ENCODE data around the gene KANSL1L. TPM values are rescaled to one million over a fixed set of nuclear protein-coding genes. Genes with fewer than 3 reads are reported as not detected.

The KANSL1L gene
- total RNA-seq, 4 donors from 2014 or later = 20.6 to 36.0 (median 27.7) TPM

- 99 to 100% methylated on average over 3 of the region's 3 CpGs for WGBS, 2 donors
- TF ChIP-seq, protein P1, sequence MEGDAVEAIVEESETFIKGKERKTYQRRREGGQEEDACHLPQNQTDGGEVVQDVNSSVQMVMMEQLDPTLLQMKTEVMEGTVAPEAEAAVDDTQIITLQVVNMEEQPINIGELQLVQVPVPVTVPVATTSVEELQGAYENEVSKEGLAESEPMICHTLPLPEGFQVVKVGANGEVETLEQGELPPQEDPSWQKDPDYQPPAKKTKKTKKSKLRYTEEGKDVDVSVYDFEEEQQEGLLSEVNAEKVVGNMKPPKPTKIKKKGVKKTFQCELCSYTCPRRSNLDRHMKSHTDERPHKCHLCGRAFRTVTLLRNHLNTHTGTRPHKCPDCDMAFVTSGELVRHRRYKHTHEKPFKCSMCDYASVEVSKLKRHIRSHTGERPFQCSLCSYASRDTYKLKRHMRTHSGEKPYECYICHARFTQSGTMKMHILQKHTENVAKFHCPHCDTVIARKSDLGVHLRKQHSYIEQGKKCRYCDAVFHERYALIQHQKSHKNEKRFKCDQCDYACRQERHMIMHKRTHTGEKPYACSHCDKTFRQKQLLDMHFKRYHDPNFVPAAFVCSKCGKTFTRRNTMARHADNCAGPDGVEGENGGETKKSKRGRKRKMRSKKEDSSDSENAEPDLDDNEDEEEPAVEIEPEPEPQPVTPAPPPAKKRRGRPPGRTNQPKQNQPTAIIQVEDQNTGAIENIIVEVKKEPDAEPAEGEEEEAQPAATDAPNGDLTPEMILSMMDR (IDR thresholded peaks at IDR 0.05) = no peak
- no peak for TF ChIP-seq POLR2A (IDR thresholded peaks at IDR 0.05)
- DNase-seq (ENCODE audit: low spot score in 2 of 2) = no peak
- no peak overlapping the region for H3K4me3 ChIP-seq (ENCODE audit: low read depth, poor library complexity, severe bottlenecking)
- intact Hi-C loops (cut with DNase I; ENCODE audit: low total_unique reads) = no loop called here
These were observed 12.2 kb downstream of the KANSL1L start for GRCh38 chr2:210159059-210159458.

DNA sequence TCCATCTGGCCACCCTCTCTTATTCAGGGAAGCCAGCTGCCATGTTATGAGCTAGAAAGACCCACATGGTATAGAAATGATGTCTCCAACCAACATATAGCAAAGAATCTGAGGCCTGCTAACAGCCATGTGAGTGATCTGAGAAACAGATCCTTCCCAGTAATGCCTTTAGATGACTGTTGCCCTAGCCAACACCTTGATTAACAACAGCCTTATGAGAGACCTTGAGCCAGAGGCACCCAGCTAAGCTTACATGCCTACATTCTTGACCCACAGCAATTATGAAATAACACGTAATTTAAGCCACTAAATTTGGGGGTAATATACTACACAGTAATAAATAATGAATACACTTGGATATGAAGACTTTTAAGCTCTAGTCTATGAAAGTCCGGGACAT is 13.0 kb downstream of the KANSL1L start:
- TF ChIP-seq, protein P1 (IDR thresholded peaks at IDR 0.05) = no peak
- no peak for TF ChIP-seq POLR2A (IDR thresholded peaks at IDR 0.05)
- WGBS, 2 donors = 83 to 89% methylated on average over 2 of the region's 2 CpGs
- no peak for DNase-seq (ENCODE audit: low spot score in 2 of 2)
- intact Hi-C loops (cut with DNase I; ENCODE audit: low total_unique reads) = no loop called here
- H3K4me3 ChIP-seq (ENCODE audit: low read depth, poor library complexity, severe bottlenecking) = no peak overlapping the region

DNA sequence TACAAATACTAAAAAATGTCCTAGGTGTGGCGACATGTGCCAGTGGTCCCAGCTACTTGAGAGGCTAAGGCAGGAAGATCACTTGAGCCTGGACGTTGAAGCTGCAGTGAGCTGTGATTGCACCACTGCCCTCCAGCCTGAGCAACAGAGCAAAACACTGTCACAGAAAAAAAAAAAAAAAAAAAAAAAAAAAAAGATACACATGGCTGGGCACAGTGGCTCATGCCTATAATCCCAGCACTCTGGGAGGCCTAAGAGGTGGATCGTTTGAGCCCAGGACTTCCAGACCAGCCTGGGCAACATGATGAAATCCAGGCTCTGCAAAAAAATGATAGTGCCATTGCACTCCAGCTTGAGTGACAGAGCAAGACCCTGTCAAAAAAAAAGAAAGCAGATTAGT is 13.7 kb downstream of the KANSL1L start:
- 79 to 82% methylated on average over 3 of the region's 3 CpGs for WGBS, 2 donors
- intact Hi-C loops (cut with DNase I; ENCODE audit: low total_unique reads) = no loop called here
- no peak overlapping the region for H3K4me3 ChIP-seq (ENCODE audit: low read depth, poor library complexity, severe bottlenecking)
- TF ChIP-seq, protein P1 (IDR thresholded peaks at IDR 0.05) = no peak
- no peak for TF ChIP-seq POLR2A (IDR thresholded peaks at IDR 0.05)
- no peak for DNase-seq (ENCODE audit: low spot score in 2 of 2)

GRCh38 chr2:210147614-210148013 is 23.6 kb downstream of the KANSL1L start:
- DNase-seq (ENCODE audit: low spot score in 2 of 2) = no peak
- no peak for TF ChIP-seq POLR2A (IDR thresholded peaks at IDR 0.05)
- TF ChIP-seq, protein P1 (IDR thresholded peaks at IDR 0.05) = no peak
- intact Hi-C loops (cut with DNase I; ENCODE audit: low total_unique reads) = no loop called here
- H3K4me3 ChIP-seq (ENCODE audit: low read depth, poor library complexity, severe bottlenecking) = no peak overlapping the region

- no peak overlapping the region for H3K4me3 ChIP-seq (ENCODE audit: low read depth, poor library complexity, severe bottlenecking)
- intact Hi-C loops (cut with DNase I; ENCODE audit: low total_unique reads) = no loop called here
- DNase-seq (ENCODE audit: low spot score in 2 of 2) = no peak
- no peak for TF ChIP-seq POLR2A (IDR thresholded peaks at IDR 0.05)
- TF ChIP-seq, protein P1 (IDR thresholded peaks at IDR 0.05) = no peak
These were observed 39.0 kb downstream of the KANSL1L start for GRCh38 chr2:210132239-210132638.

- no peak for TF ChIP-seq POLR2A (IDR thresholded peaks at IDR 0.05)
- TF ChIP-seq, protein P1 (IDR thresholded peaks at IDR 0.05) = no peak
- 42 to 49% methylated on average over 3 of the region's 3 CpGs for WGBS, 2 donors
- H3K4me3 ChIP-seq (ENCODE audit: low read depth, poor library complexity, severe bottlenecking) = no peak overlapping the region
- intact Hi-C loops (cut with DNase I; ENCODE audit: low total_unique reads) = no loop called here
- DNase-seq (ENCODE audit: low spot score in 2 of 2) = no peak
These were observed 42.2 kb downstream of the KANSL1L start for GRCh38 chr2:210128961-210129360.
